H9 (cell line): Measurements from ENCODE around the gene PTPRQ. TPM values are rescaled to one million over a fixed set of nuclear protein-coding genes. Genes with fewer than 3 reads are reported as not detected.

Experiments
- DNase-seq: peaks from one replicate; pipeline ENCODE4 v3.0.0-alpha.2; 2017
- H2AFZ ChIP-seq: one replicate; pipeline ENCODE4 v1.6.1; 2013; ENCODE audit warnings: mild to moderate bottlenecking, low read length, control low read depth, moderate library complexity
- H2AK5ac ChIP-seq: 2 replicates; pipeline ENCODE4 v1.6.1; 2013; ENCODE audit warnings: low read length, control low read depth, mixed read lengths; ENCODE audit not compliant: insufficient read length
- H2BK120ac ChIP-seq: one replicate; pipeline ENCODE4 v1.6.1; 2013; ENCODE audit warnings: low read depth, mild to moderate bottlenecking, low read length, control low read depth, inconsistent platforms; ENCODE audit not compliant: poor library complexity, severe bottlenecking
- H2BK12ac ChIP-seq: 2 replicates; pipeline ENCODE4 v1.6.1; 2013; ENCODE audit warnings: low read length, control low read depth, mixed read lengths, low read depth; ENCODE audit not compliant: insufficient read length
- H2BK15ac ChIP-seq: 2 replicates; pipeline ENCODE4 v1.6.1; 2013; ENCODE audit warnings: low read depth, low read length, control low read depth
- H2BK20ac ChIP-seq: one replicate; pipeline ENCODE4 v1.6.1; 2013; ENCODE audit warnings: low read depth, mild to moderate bottlenecking, low read length, control low read depth, inconsistent platforms; ENCODE audit not compliant: poor library complexity, severe bottlenecking
- H2BK5ac ChIP-seq: 2 replicates; pipeline ENCODE4 v1.6.1; 2013; ENCODE audit warnings: low read length, control low read depth, mixed read lengths; ENCODE audit not compliant: insufficient read length
- H3K14ac ChIP-seq: 2 replicates; pipeline ENCODE4 v1.6.1; 2013; ENCODE audit warnings: low read length, control low read depth; ENCODE audit not compliant: insufficient read depth
- H3K18ac ChIP-seq: 2 replicates; pipeline ENCODE4 v1.6.1; 2013; ENCODE audit warnings: low read depth, mild to moderate bottlenecking, mixed read lengths, low read length, control low read depth; ENCODE audit not compliant: insufficient read length
- H3K23ac ChIP-seq: 2 replicates; pipeline ENCODE4 v1.6.1; 2013; ENCODE audit warnings: low read length, control low read depth, mixed read lengths, low read depth; ENCODE audit not compliant: insufficient read length
- H3K23me2 ChIP-seq: 2 replicates; pipeline ENCODE4 v1.6.1; 2013; ENCODE audit warnings: low read depth, mild to moderate bottlenecking, mixed read lengths, low read length, control low read depth; ENCODE audit not compliant: insufficient read length, poor library complexity, severe bottlenecking
- H3K27ac ChIP-seq: 2 replicates; pipeline ENCODE4 v1.5.1; 2013; ENCODE audit warnings: low read length, control low read depth, mixed read lengths, low read depth; ENCODE audit not compliant: insufficient read length
- H3K27me3 ChIP-seq: 2 replicates; pipeline ENCODE4 v1.6.1; 2013; ENCODE audit warnings: low read length, control low read depth, inconsistent platforms; ENCODE audit not compliant: insufficient read depth
- H3K4ac ChIP-seq: 2 replicates; pipeline ENCODE4 v1.6.1; 2013; ENCODE audit warnings: low read depth, mild to moderate bottlenecking, control low read depth, inconsistent platforms, low read length, moderate library complexity
- H3K4me1 ChIP-seq: 2 replicates; pipeline ENCODE4 v1.6.1; 2013; ENCODE audit warnings: low read length, control low read depth, inconsistent platforms; ENCODE audit not compliant: insufficient read depth
- H3K4me2 ChIP-seq: 2 replicates; pipeline ENCODE4 v1.6.1; 2013; ENCODE audit warnings: low read length, control low read depth, mixed read lengths; ENCODE audit not compliant: insufficient read length, insufficient read depth
- H3K56ac ChIP-seq: 2 replicates; pipeline ENCODE4 v1.6.1; 2013; ENCODE audit warnings: low read depth, mild to moderate bottlenecking, mixed read lengths, low read length, control low read depth; ENCODE audit not compliant: insufficient read length
- H3K79me1 ChIP-seq: 2 replicates; pipeline ENCODE4 v1.6.1; 2013; ENCODE audit warnings: low read depth, mild to moderate bottlenecking, moderate library complexity, low read length, control low read depth, inconsistent platforms; ENCODE audit not compliant: insufficient read depth, poor library complexity, severe bottlenecking
- H3K79me2 ChIP-seq: 2 replicates; pipeline ENCODE4 v1.6.1; 2013; ENCODE audit warnings: low read length, control low read depth, inconsistent platforms; ENCODE audit not compliant: insufficient read depth
- H3K9ac ChIP-seq: 2 replicates; pipeline ENCODE4 v1.6.1; 2013; ENCODE audit warnings: low read length, control low read depth, mixed read lengths; ENCODE audit not compliant: insufficient read length; ENCODE audit errors: extremely low read depth
- H3K9me3 ChIP-seq: one replicate; pipeline ENCODE4 v1.6.1; 2013; ENCODE audit warnings: low read depth, low read length, inconsistent platforms; ENCODE audit not compliant: control insufficient read depth
- H3T11ph ChIP-seq: one replicate; pipeline ENCODE4 v1.6.1; 2013; ENCODE audit warnings: mild to moderate bottlenecking, low read length, control low read depth, inconsistent platforms
- H4K20me1 ChIP-seq: one replicate; pipeline ENCODE4 v1.6.1; 2013; ENCODE audit not compliant: control insufficient read depth, insufficient read length, insufficient read depth
- H4K5ac ChIP-seq: 2 replicates; pipeline ENCODE4 v1.6.1; 2013; ENCODE audit warnings: low read depth, mild to moderate bottlenecking, mixed read lengths, low read length, control low read depth; ENCODE audit not compliant: insufficient read length
- H4K8ac ChIP-seq: replicated peaks from 2 replicates; pipeline ENCODE4 v1.6.1; 2013; ENCODE audit warnings: low read length, control low read depth, mixed read lengths, low read depth; ENCODE audit not compliant: insufficient read length
- H4K91ac ChIP-seq: 2 replicates; pipeline ENCODE4 v1.6.1; 2013; ENCODE audit warnings: low read depth, mild to moderate bottlenecking, moderate library complexity, mixed read lengths, low read length, control low read depth; ENCODE audit not compliant: insufficient read length
- H3K27ac Mint-ChIP-seq, 3 experiments: 2 replicates in 2 of 3; 3 replicates in 1 of 3; pipeline ENCODE4 v1.8.0; 2020 to 2021; ENCODE audit warnings: mixed read lengths in 3 of 3, mild to moderate bottlenecking in 1 of 3, moderate library complexity in 1 of 3
- H3K27me3 Mint-ChIP-seq: 2 replicates; pipeline ENCODE4 v1.8.0; 2021; ENCODE audit warnings: low read depth, mild to moderate bottlenecking, moderate library complexity, mixed read lengths
- H3K36me3 Mint-ChIP-seq, 3 experiments: 2 replicates in 2 of 3; 3 replicates in 1 of 3; pipeline ENCODE4 v1.8.0; 2020 to 2021; ENCODE audit warnings: low read depth in 3 of 3, mixed read lengths in 3 of 3; ENCODE audit not compliant: insufficient read depth in 1 of 3
- H3K4me1 Mint-ChIP-seq, 2 experiments: 2 replicates each; pipeline ENCODE4 v1.8.0; 2020; ENCODE audit warnings: mixed read lengths in 2 of 2
- H3K4me3 Mint-ChIP-seq, 2 experiments: 2 replicates in 1 of 2; 3 replicates in 1 of 2; pipeline ENCODE4 v1.8.0; 2020 to 2021; ENCODE audit warnings: mild to moderate bottlenecking in 2 of 2, mixed read lengths in 2 of 2, moderate library complexity in 1 of 2
- H3K9me3 Mint-ChIP-seq, 2 experiments: 2 replicates in 1 of 2; 3 replicates in 1 of 2; pipeline ENCODE4 v1.8.0; 2020; ENCODE audit warnings: mild to moderate bottlenecking in 2 of 2, mixed read lengths in 2 of 2, moderate library complexity in 1 of 2
- WGBS: extraction: QIAGEN DNeasy Blood & Tissue Kit; methylation state at CpG from one replicate; pipeline ENCODE4 v1.1.7; 2013; ENCODE audit warnings: missing lambda C conversion rate, low lambda C conversion rate, mixed read lengths; ENCODE audit not compliant: insufficient read length; ENCODE audit errors: extremely low coverage; 5-methylcytosine and 5-hydroxymethylcytosine counted together
- total RNA-seq: library from RNA; stranded (reverse); gene quantifications from 2 replicates; pipeline ENCODE4 v1.2.1, GENCODE V29; 2021
- TF ChIP-seq, protein P1 (sequence below): fragments of 200-600 bp; sonication (generic); conservative IDR thresholded peaks from 3 replicates; pipeline ENCODE4 v1.8.0; 2021; ENCODE audit warnings: antibody characterized with exemption, mild to moderate bottlenecking

PTPRQ gene
- total RNA-seq, 1 experiment from 2014 or later = not detected

DNA sequence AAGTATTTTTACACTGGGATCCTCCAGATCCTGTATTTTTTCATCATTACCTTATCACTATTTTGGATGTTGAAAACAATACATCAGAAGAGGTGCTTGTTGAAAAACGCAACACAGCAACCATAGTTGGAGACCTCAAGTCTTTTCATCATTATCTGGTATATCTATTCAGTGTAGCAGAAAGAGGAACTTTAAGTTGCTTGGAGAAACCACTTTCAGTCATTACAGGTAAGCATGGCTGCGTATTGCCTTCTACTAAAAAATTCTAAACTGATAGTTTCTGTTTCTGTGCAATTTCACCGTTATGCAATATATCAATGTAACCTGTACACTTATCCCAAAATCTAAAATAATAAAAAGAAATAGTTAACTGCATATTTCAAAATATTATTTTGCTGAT, 32.2 kb upstream of the PTPRQ start:
- WGBS = no CpG with 5 or more reads among the region's 3 CpGs
- H2AFZ ChIP-seq = no peak overlapping the region
- H3K18ac ChIP-seq = no peak overlapping the region
- no peak for DNase-seq
- no peak overlapping the region for H3K4me2 ChIP-seq
- H2BK12ac ChIP-seq = no peak overlapping the region
- no peak overlapping the region for H4K91ac ChIP-seq
- Mint-ChIP-seq H3K27ac (no peak overlapping the region), H3K4me3 (no peak overlapping the region), H3K4me1 (peaks cover 0 to under 1% of the 10 kb centered on the region in 2 experiments; a peak in 3 of 4 replicates), H3K27me3 (no peaks in the 10 kb centered on the region; the same call in 1 of the 2 replicates), H3K36me3 (no peaks in the 10 kb centered on the region), H3K9me3 (no peaks in the 10 kb centered on the region)
- no peak overlapping the region for H3K14ac ChIP-seq
- no peak overlapping the region for H2BK120ac ChIP-seq
- no peaks in the 10 kb centered on the region for H3K27me3 ChIP-seq
- H3T11ph ChIP-seq = no peak overlapping the region
- H3K23me2 ChIP-seq = no peaks in the 10 kb centered on the region
- no peak overlapping the region for H3K27ac ChIP-seq
- H3K79me1 ChIP-seq = no peaks in the 10 kb centered on the region
- no peaks in the 10 kb centered on the region for H3K4me1 ChIP-seq
- no peak overlapping the region for H3K23ac ChIP-seq
- H3K79me2 ChIP-seq = no peaks in the 10 kb centered on the region
- no peak overlapping the region for H2BK5ac ChIP-seq
- H4K20me1 ChIP-seq = no peaks in the 10 kb centered on the region
- no peak overlapping the region for H3K56ac ChIP-seq
- H2AK5ac ChIP-seq = no peak overlapping the region
- no peak overlapping the region for H4K8ac ChIP-seq
- H2BK15ac ChIP-seq = no peak overlapping the region
- H3K9ac ChIP-seq = no peak overlapping the region
- no peak overlapping the region for H4K5ac ChIP-seq
- TF ChIP-seq, protein P1, sequence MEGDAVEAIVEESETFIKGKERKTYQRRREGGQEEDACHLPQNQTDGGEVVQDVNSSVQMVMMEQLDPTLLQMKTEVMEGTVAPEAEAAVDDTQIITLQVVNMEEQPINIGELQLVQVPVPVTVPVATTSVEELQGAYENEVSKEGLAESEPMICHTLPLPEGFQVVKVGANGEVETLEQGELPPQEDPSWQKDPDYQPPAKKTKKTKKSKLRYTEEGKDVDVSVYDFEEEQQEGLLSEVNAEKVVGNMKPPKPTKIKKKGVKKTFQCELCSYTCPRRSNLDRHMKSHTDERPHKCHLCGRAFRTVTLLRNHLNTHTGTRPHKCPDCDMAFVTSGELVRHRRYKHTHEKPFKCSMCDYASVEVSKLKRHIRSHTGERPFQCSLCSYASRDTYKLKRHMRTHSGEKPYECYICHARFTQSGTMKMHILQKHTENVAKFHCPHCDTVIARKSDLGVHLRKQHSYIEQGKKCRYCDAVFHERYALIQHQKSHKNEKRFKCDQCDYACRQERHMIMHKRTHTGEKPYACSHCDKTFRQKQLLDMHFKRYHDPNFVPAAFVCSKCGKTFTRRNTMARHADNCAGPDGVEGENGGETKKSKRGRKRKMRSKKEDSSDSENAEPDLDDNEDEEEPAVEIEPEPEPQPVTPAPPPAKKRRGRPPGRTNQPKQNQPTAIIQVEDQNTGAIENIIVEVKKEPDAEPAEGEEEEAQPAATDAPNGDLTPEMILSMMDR = no peak
- no peak overlapping the region for H2BK20ac ChIP-seq
- no peaks in the 10 kb centered on the region for H3K9me3 ChIP-seq
- H3K4ac ChIP-seq = no peak overlapping the region
